SK-N-MC (cell line): ENCODE results near the gene EFCAB8.

Experiments
- EZH2 ChIP-seq: fragments of 200-600 bp; sonication (generic); IDR thresholded peaks from one replicate; pipeline ENCODE4 v1.6.1; 2017; ENCODE audit warnings: antibody characterized with exemption
- FOXP2 ChIP-seq: optimal IDR thresholded peaks from 2 replicates; pipeline ENCODE3; 2011; ENCODE audit warnings: mild to moderate bottlenecking, moderate library complexity; ENCODE audit not compliant: insufficient read depth; ENCODE audit errors: extremely low read length, control extremely low read depth
- POLR2AphosphoS5 ChIP-seq: IDR thresholded peaks from 2 replicates; pipeline ENCODE4 v1.6.1; 2012; ENCODE audit warnings: mild to moderate bottlenecking, low read depth, low read length, borderline replicate concordance

- no peak for TF ChIP-seq EZH2
- no peak for TF ChIP-seq POLR2AphosphoS5
- no peak for TF ChIP-seq FOXP2
These were observed 30.6 kb downstream of the EFCAB8 start for GRCh38 chr20:32889281-32889680.
